Tibial nerve (tissue), 3 donors: ENCODE data around the gene NAGLU.

Experiments used
- EP300 ChIP-seq, 2 donors: sonication (generic); formaldehyde crosslinking; IDR thresholded peaks; one replicate each; pipeline ENCODE4 v1.6.1; 2017; ENCODE audit warnings: antibody characterized with exemption in 2 of 2, mild to moderate bottlenecking in 1 of 2
- POLR2A ChIP-seq, 2 donors: fragments of 450-650 bp; IDR thresholded peaks; one replicate each; pipeline ENCODE4 v1.6.1; 2017; ENCODE audit warnings: antibody characterized with exemption in 2 of 2, mild to moderate bottlenecking in 2 of 2, moderate library complexity in 2 of 2

- no peak for TF ChIP-seq EP300 (IDR thresholded peaks at IDR 0.05)
- TF ChIP-seq POLR2A (IDR thresholded peaks at IDR 0.05) = no peak
These were observed 17.8 kb downstream of the NAGLU start for GRCh38 chr17:42553866-42554249.
